ENCODE results near the gene GAS6.

The GAS6 gene

GRCh38 chr13:113882716-113883115 lies 18.8 kb upstream of the GAS6 start:
- no peak overlapping the region for H3K4me3 ChIP-seq (replicated peaks; ENCODE audit: low read depth, low read length)
- DNase-seq (ENCODE audit: low read depth) = no peak
- no peak for TF ChIP-seq CTCF (IDR thresholded peaks at IDR 0.05; ENCODE audit: low read length, missing control alignments)

- no peak for TF ChIP-seq CTCF (IDR thresholded peaks at IDR 0.05; ENCODE audit: low read length, missing control alignments)
- DNase-seq (ENCODE audit: low read depth) = no peak
- no peak overlapping the region for H3K4me3 ChIP-seq (replicated peaks; ENCODE audit: low read depth, low read length)
These were observed 18.4 kb upstream of the GAS6 start for GRCh38 chr13:113882267-113882630.

- no peak for DNase-seq (ENCODE audit: low read depth)
- no peak for TF ChIP-seq CTCF (IDR thresholded peaks at IDR 0.05; ENCODE audit: low read length, missing control alignments)
- H3K4me3 ChIP-seq (replicated peaks; ENCODE audit: low read depth, low read length) = no peak overlapping the region
These were observed 17.9 kb upstream of the GAS6 start for GRCh38 chr13:113881614-113882266.

- no peak for TF ChIP-seq CTCF (IDR thresholded peaks at IDR 0.05; ENCODE audit: low read length, missing control alignments)
- no peak for DNase-seq (ENCODE audit: low read depth)
- no peak overlapping the region for H3K4me3 ChIP-seq (replicated peaks; ENCODE audit: low read depth, low read length)
These were observed 17.1 kb upstream of the GAS6 start for GRCh38 chr13:113880651-113881611.

GRCh38 chr13:113879494-113880360 lies 15.9 kb upstream of the GAS6 start:
- H3K4me3 ChIP-seq (replicated peaks; ENCODE audit: low read depth, low read length) = no peak overlapping the region
- no peak for TF ChIP-seq CTCF (IDR thresholded peaks at IDR 0.05; ENCODE audit: low read length, missing control alignments)
- DNase-seq (ENCODE audit: low read depth) = no peak

DNA sequence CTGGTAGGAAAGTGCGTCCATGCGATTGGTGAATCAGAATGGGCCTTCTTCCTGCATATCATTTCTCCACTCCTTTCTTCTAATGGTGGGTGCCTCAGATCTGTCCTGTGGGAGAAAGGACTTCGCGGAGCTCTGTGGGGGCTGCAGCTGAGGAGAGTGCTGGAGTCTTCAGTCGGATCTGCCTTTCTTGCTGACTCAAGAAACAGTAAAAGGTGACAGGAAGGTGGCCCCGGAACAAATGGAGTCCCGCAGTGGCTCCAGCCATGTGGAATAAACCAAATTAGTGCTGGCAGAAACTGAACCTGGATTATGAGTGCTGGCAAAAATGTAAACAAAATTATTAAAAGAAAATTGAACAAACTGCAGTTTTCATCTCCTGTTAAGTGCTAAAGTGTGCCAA lies 15.1 kb upstream of the GAS6 start:
- no peak for TF ChIP-seq CTCF (IDR thresholded peaks at IDR 0.05; ENCODE audit: low read length, missing control alignments)
- no peak overlapping the region for H3K4me3 ChIP-seq (replicated peaks; ENCODE audit: low read depth, low read length)
- no peak for DNase-seq (ENCODE audit: low read depth)

All from fibroblast of pulmonary artery (primary cell).